ENCODE measurements around the gene NBPF15. TPM values are rescaled to one million over a fixed set of nuclear protein-coding genes. Genes with fewer than 3 reads are reported as not detected.
"Not testable (repeated sequence)": the region's sequence is repeated elsewhere in the genome, so short reads cannot be mapped to it uniquely, and the experiment has no call there.

Gene NBPF15
- total and polyA plus RNA-seq, 9 of the 15 experiments (the other 6 are each of a cell fraction or from before 2014, with no cell fraction given), result 1.8 to 13.2 (median 6.0) TPM

DNA sequence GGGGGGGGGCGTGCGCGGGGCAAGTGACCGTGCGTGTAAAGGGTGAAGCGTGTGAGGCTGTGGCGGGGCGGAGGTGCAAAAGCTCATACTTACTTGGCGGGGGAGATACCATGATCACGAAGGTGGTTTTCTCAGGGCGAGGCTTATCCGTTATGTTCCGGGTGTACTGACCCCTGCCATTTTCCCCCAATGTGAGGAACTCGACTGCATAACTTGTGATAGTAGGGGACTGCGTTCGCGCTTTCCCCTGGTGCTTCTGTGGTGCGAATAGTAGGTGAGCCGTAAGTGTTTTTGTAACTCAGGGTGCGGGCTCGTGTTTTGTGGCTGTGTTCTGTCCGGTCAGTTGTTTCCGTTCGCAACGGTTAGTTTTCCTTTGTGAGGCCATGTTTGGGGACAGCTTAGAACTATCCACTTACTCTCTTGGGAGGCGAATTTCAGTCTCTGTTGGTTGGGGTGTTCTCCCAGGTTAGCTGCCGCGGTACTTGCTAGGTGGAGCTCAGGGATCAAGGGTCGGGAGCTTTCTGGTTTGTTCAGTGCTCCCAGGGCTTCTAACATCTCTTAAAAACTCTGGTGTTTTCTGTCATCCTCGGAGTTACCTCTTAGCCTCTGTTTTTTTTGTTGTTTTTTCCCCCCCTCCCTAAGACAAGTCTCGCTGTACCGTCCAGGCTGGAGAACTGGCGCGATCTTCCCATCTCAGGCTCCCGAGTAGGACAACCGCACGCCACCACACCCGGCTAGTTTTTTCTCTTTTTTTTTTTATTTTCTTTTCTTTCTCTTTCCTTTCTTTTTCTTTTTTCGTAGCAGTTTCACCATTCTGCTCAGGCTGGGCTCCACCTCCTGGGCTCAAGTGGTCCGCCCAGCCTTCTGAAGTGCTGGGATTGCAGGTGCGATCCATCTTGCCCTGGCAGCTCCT, 48.7 kb downstream of the NBPF15 start (continued):
- TF ChIP-seq, protein P1, sequence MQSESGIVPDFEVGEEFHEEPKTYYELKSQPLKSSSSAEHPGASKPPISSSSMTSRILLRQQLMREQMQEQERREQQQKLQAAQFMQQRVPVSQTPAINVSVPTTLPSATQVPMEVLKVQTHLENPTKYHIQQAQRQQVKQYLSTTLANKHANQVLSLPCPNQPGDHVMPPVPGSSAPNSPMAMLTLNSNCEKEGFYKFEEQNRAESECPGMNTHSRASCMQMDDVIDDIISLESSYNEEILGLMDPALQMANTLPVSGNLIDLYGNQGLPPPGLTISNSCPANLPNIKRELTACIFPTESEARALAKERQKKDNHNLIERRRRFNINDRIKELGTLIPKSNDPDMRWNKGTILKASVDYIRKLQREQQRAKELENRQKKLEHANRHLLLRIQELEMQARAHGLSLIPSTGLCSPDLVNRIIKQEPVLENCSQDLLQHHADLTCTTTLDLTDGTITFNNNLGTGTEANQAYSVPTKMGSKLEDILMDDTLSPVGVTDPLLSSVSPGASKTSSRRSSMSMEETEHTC (IDR thresholded peaks at IDR 0.05), result peak; percentile 80
- TF ChIP-seq, protein P2, sequence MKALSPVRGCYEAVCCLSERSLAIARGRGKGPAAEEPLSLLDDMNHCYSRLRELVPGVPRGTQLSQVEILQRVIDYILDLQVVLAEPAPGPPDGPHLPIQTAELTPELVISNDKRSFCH (CRISPR knock-in tag; IDR thresholded peaks at IDR 0.05), result not testable (repeated sequence)
- TF ChIP-seq, protein P2 (tag; IDR thresholded peaks at IDR 0.05), result peak; percentile 69
- TF ChIP-seq RAD21 (CRISPR knock-in tag; conservative IDR thresholded peaks at IDR 0.05 in 1 of 2, IDR thresholded peaks at IDR 0.05 in 1 of 2) (peak in 1 of 2 experiments; percentile 59; a peak in 2 of 4 replicates), CAMTA2 (CRISPR knock-in tag; conservative IDR thresholded peaks at IDR 0.05) (peak; percentile 99), PTBP1 (IDR thresholded peaks at IDR 0.05; ENCODE audit: low read depth, low read length) (peak; percentile 99), ILF3 (IDR thresholded peaks at IDR 0.05; ENCODE audit: borderline replicate concordance) (peak; percentile 99), RBM22 (IDR thresholded peaks at IDR 0.05; ENCODE audit: low read depth, low read length, poor library complexity, severe bottlenecking) (peak; percentile 26), RFX5 (IDR thresholded peaks at IDR 0.05; ENCODE audit: low read depth, low read length) (peak; percentile 11; the same call in 1 of the 2 replicates), EGR1 (conservative IDR thresholded peaks at IDR 0.05) (peak; percentile 45), ZFPM2 (CRISPR knock-in tag; IDR thresholded peaks at IDR 0.05) (peak; percentile 99), ZNF764 (CRISPR knock-in tag; IDR thresholded peaks at IDR 0.05; ENCODE audit: low read depth) (peak; percentile 97), PML (IDR thresholded peaks at IDR 0.05; ENCODE audit: low read length) (peak; percentile 98), KDM5B (IDR thresholded peaks at IDR 0.05; ENCODE audit: insufficient replicate concordance, low read depth, low read length) (peak; percentile 88), ZFP30 (CRISPR knock-in tag; IDR thresholded peaks at IDR 0.05; ENCODE audit: borderline replicate concordance) (peak; percentile 96; the same call in 1 of the 2 replicates), TRIM24 (IDR thresholded peaks at IDR 0.05) (peak; percentile 46 to 62)
- TF ChIP-seq, protein P3, sequence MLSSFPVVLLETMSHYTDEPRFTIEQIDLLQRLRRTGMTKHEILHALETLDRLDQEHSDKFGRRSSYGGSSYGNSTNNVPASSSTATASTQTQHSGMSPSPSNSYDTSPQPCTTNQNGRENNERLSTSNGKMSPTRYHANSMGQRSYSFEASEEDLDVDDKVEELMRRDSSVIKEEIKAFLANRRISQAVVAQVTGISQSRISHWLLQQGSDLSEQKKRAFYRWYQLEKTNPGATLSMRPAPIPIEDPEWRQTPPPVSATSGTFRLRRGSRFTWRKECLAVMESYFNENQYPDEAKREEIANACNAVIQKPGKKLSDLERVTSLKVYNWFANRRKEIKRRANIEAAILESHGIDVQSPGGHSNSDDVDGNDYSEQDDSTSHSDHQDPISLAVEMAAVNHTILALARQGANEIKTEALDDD (IDR thresholded peaks at IDR 0.05), result peak; percentile 89
- TF ChIP-seq, protein P4, sequence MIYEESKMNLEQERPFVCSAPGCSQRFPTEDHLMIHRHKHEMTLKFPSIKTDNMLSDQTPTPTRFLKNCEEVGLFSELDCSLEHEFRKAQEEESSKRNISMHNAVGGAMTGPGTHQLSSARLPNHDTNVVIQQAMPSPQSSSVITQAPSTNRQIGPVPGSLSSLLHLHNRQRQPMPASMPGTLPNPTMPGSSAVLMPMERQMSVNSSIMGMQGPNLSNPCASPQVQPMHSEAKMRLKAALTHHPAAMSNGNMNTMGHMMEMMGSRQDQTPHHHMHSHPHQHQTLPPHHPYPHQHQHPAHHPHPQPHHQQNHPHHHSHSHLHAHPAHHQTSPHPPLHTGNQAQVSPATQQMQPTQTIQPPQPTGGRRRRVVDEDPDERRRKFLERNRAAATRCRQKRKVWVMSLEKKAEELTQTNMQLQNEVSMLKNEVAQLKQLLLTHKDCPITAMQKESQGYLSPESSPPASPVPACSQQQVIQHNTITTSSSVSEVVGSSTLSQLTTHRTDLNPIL (CRISPR knock-in tag; IDR thresholded peaks at IDR 0.05), result peak; percentile 97
- TF ChIP-seq, protein P5, sequence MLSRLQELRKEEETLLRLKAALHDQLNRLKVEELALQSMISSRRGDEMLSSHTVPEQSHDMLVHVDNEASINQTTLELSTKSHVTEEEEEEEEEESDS (CRISPR knock-in tag; IDR thresholded peaks at IDR 0.05), result peak; percentile 90
- TF ChIP-seq, protein P6, sequence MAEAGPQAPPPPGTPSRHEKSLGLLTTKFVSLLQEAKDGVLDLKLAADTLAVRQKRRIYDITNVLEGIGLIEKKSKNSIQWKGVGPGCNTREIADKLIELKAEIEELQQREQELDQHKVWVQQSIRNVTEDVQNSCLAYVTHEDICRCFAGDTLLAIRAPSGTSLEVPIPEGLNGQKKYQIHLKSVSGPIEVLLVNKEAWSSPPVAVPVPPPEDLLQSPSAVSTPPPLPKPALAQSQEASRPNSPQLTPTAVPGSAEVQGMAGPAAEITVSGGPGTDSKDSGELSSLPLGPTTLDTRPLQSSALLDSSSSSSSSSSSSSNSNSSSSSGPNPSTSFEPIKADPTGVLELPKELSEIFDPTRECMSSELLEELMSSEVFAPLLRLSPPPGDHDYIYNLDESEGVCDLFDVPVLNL (CRISPR knock-in tag; IDR thresholded peaks at IDR 0.05; ENCODE audit: low read depth), result peak; percentile 91

Measured in K562 (cell line).